ENCODE data around the gene ABCE1.

DNA sequence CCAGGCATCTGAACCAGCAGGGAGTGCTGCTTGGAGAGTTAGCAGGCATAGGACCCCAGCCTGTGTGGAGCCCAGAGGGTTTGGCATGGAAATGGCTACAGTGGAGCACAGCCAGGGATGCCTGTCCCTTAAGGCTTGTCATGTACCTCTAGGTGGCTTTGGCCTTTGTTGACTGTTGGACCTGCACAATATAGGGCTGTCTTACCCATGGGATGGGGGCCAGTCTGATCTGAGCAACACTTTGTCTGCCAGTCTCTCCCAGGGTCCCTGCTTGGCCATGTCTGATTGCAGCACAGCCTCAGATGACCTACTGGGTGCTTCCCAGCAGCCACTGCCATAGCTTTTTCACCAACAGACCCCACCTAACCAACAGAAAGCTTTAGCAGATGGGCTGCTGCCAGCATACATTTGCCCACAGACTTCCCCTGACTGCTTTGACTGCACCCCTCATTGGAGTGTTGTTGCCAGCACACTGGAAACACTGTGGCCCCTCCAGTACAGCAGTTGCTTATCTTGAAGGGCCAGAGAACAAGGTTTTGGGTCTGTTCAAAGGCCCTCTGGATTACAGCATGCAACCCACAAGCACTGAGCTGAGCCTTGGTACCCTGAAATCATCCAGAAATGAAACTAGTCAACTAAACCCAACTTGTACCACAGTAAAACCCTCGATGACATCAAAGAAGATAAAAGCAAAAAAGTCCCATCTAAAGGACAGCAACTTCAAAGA lies 22.2 kb upstream of the ABCE1 start:
- TF ChIP-seq, protein P1, sequence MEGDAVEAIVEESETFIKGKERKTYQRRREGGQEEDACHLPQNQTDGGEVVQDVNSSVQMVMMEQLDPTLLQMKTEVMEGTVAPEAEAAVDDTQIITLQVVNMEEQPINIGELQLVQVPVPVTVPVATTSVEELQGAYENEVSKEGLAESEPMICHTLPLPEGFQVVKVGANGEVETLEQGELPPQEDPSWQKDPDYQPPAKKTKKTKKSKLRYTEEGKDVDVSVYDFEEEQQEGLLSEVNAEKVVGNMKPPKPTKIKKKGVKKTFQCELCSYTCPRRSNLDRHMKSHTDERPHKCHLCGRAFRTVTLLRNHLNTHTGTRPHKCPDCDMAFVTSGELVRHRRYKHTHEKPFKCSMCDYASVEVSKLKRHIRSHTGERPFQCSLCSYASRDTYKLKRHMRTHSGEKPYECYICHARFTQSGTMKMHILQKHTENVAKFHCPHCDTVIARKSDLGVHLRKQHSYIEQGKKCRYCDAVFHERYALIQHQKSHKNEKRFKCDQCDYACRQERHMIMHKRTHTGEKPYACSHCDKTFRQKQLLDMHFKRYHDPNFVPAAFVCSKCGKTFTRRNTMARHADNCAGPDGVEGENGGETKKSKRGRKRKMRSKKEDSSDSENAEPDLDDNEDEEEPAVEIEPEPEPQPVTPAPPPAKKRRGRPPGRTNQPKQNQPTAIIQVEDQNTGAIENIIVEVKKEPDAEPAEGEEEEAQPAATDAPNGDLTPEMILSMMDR (IDR thresholded peaks at IDR 0.05; ENCODE audit: insufficient read depth, low read depth, low read length), result no peak
- TF ChIP-seq EZH2 (IDR thresholded peaks at IDR 0.05; ENCODE audit: insufficient read depth, low read length), result no peak
